GM12801 (cell line): ENCODE results near the gene FRMPD2.

Experiments
- TF ChIP-seq, protein P1 (sequence below): IDR thresholded peaks from one replicate; pipeline ENCODE4 v1.5.1; 2011; ENCODE audit warnings: control low read depth; ENCODE audit not compliant: insufficient read length; ENCODE audit errors: extremely low read depth

Gene FRMPD2

DNA sequence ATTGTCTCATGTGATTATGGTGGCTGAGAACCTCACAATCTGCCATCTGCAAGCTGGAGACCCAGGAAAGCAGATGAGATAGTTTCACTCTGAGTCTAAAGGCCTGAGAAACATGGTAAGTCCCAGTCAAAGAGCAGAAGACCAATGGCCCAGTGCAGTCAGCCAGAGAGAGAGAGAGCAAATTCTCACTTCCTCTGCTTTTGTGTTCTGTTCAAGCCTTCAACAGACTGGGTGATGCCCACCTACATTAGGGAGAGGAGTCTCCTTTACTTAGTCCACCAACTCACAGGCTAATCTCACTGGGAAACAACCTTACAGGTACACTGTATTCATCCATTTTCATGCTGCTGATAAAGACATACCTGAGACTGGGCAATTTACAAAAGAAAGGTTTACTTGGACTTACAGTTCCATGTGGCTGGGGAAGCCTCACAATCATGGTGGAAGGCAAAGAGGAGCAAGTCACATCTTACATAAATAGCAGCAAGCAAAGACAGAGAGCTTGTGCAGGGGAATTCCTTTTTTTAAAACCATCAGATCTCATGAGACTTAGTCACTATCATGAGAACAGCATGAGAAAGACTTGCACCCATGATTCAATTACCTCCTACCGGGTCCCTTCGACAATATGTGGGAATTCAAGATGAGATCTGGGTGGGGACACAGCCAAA is 4.7 kb upstream of the FRMPD2 start:
- TF ChIP-seq, protein P1, sequence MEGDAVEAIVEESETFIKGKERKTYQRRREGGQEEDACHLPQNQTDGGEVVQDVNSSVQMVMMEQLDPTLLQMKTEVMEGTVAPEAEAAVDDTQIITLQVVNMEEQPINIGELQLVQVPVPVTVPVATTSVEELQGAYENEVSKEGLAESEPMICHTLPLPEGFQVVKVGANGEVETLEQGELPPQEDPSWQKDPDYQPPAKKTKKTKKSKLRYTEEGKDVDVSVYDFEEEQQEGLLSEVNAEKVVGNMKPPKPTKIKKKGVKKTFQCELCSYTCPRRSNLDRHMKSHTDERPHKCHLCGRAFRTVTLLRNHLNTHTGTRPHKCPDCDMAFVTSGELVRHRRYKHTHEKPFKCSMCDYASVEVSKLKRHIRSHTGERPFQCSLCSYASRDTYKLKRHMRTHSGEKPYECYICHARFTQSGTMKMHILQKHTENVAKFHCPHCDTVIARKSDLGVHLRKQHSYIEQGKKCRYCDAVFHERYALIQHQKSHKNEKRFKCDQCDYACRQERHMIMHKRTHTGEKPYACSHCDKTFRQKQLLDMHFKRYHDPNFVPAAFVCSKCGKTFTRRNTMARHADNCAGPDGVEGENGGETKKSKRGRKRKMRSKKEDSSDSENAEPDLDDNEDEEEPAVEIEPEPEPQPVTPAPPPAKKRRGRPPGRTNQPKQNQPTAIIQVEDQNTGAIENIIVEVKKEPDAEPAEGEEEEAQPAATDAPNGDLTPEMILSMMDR, result no peak

DNA sequence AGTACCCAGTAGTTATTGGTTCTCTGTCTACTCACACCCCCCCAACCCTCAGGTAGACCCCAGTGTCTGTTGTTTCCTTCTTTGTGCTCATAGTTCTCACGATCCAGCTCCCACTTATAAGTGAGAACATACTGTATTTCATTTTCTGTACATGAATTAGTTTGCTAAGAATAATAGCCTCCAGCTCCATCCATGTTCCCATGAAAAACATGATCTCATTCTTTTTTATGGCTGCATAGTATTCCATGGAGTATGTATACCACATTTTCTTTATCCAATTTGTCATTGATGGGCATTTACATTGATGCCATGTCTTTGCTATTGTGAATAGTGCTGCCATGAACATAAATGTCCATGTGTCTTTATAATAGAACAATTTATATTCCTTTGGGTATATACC is 2.6 kb upstream of the FRMPD2 start:
- TF ChIP-seq, protein P1, result no peak

DNA sequence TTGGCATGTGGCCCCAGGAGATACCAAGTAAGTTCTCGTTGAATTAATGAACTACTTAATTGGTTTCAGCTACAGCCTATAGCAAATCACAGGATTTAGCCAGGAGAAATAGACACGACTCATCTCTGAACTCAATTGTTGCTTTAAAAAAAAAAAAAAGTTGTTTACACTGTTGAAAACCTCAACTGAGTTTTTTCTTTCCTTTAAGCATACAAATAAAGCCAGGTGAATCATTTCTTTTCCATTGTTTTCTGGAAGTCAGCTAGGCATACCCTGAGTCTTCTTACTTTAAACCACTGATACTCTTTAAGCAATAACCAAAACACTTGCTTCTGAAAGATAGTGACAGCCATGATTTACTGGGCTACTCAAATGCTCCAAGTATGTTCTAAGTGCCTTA is 755 bp downstream of the FRMPD2 start:
- TF ChIP-seq, protein P1, result no peak

GRCh38 chr10:48272682-48273081 is 1.8 kb downstream of the FRMPD2 start:
- TF ChIP-seq, protein P1, result no peak

DNA sequence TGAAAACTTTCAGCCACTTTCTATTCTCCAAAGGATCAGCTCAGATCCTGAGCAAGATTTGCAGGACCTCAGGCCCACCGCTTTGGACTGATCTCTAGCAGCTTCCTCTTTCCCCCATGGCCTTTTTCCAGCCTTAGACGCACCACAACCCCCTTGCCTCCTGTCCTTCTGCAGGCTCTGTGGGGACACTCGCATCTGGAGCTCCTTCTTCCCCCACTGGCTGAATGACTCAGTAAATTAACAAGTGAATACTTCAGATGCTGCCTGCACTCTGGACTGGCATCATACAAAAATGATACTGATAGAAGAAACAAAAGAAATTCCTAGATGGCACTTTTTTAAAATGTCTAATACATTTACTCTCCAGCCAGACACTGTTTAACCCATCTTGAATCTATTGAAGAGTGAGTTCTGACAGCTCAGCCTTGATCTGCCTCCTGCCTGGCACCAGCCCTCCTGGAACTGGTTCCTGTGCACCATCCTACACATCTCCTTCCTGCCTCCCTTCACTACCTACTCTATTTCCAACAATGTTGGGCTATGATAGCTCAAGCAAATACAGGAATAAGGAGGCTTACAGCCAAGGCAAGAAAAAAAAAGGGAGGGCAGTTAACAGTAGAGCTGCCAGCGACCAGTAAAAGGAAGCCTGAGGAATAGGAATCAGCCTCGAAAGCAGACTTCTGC is 3.3 kb downstream of the FRMPD2 start:
- TF ChIP-seq, protein P1, result no peak

DNA sequence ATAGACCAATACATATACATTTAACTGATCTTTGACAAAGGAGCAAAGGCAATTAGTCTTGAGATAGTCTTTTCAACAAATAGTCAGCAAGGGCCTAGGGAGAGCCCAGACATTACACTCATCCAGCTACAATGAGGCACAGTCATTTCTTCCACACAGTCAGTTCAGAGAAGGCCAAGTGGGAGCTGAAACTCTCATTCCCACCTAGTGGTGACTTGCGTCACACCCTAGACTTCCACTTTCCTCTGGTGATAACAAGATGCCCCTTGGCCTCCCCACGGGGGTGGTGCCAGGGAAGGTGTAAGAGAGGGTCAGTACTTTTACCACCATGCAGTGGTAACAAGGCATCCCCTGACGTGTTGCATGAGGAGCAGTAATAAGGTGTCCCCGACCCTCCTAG is 8.0 kb downstream of the FRMPD2 start:
- TF ChIP-seq, protein P1, result no peak

GRCh38 chr10:48258105-48258504 is 16.4 kb downstream of the FRMPD2 start:
- TF ChIP-seq, protein P1, result no peak
